ENCODE data around the gene SLC6A1. TPM values are rescaled to one million over a fixed set of nuclear protein-coding genes. Genes with fewer than 3 reads are reported as not detected.

The SLC6A1 gene
- total and polyA plus RNA-seq, 2 of the 4 experiments (the other 2 are of a cell fraction): 0.02 TPM; not detected in 1

- no peaks in the 10 kb centered on the region for H4K20me1 ChIP-seq (ENCODE audit: insufficient read depth, low read length)
- CTCF ChIA-PET: interaction anchor here (1.1 to 1.5 kb wide), 3 partner anchors 19 to 47 kb away, joined by 3 to 4 read pairs (median 3); no protein-coding TSS in a partner anchor
- H3K23ac ChIP-seq (ENCODE audit: low read depth, low read length): no peak overlapping the region
- H3K9me1 ChIP-seq (ENCODE audit: insufficient read depth, low read length): no peaks in the 10 kb centered on the region
- H2BK5ac ChIP-seq (ENCODE audit: low read depth, low read length, poor library complexity, severe bottlenecking): no peak overlapping the region
- no peak overlapping the region for H4K5ac ChIP-seq (ENCODE audit: low read depth, low read length)
- H3K56ac ChIP-seq (ENCODE audit: extremely low read depth, insufficient read depth, low read length): no peak overlapping the region
- H3K4me1 ChIP-seq (ENCODE audit: control insufficient read depth, insufficient read depth, low read length): no peaks in the 10 kb centered on the region
- H3K4ac ChIP-seq (ENCODE audit: low read depth, low read length): no peak overlapping the region
- H3K14ac ChIP-seq (replicated peaks; ENCODE audit: low read depth, low read length): no peak overlapping the region
- H4K8ac ChIP-seq (ENCODE audit: low read depth in 2 of 2, low read length in 2 of 2): no peak overlapping the region
- no peak for TF ChIP-seq MAZ (IDR thresholded peaks at IDR 0.05; ENCODE audit: borderline replicate concordance, low read depth, low read length)
- no peak for TF ChIP-seq FOS (IDR thresholded peaks at IDR 0.05; ENCODE audit: low read depth, low read length)
- TF ChIP-seq RCOR1 (IDR thresholded peaks at IDR 0.05; ENCODE audit: insufficient replicate concordance, low read length): no peak
- TF ChIP-seq BHLHE40 (IDR thresholded peaks at IDR 0.05; ENCODE audit: low read depth, low read length): no peak
- intact Hi-C loops (cut with micrococcal nuclease) (loop anchor here (2.0 kb wide), 1 partner anchor 221 kb away; no protein-coding TSS in a partner anchor), in situ Hi-C loops (cut with MboI; ENCODE audit: low sequenced_read_pairs) (no loop called here), dilution Hi-C loops (cut with HindIII; ENCODE audit: low sequenced_read_pairs, unreplicated experiment) (no loop called here)
- 28% methylated on average over 2 of the region's 5 CpGs; no CpG with 5 or more reads in 1 of the 2 experiments for WGBS, 2 experiments (ENCODE audit: extremely low coverage in 2 of 2, insufficient read length in 1 of 2)
- no peak overlapping the region for H2BK15ac ChIP-seq (ENCODE audit: low read depth, low read length)
- no peak overlapping the region for H2AK5ac ChIP-seq (ENCODE audit: low read depth, low read length)
- ATAC-seq (ENCODE audit: low read depth) (no peak), DNase-seq (no peak)
- H3K9me3 ChIP-seq (ENCODE audit: control insufficient read depth, insufficient read depth, low read length): no peaks in the 10 kb centered on the region
- no peak overlapping the region for H3K27ac ChIP-seq (ENCODE audit: insufficient read depth, low read length)
- H3K4me2 ChIP-seq (ENCODE audit: low read depth, low read length): no peak overlapping the region
- H3K9ac ChIP-seq (ENCODE audit: low read depth, low read length): no peak overlapping the region
- BruUV-seq (replicated peaks): no TSS peak
- no peak overlapping the region for H2AFZ ChIP-seq (replicated peaks; ENCODE audit: low read length, poor library complexity)
- H4K91ac ChIP-seq (ENCODE audit: insufficient read depth, low read depth, low read length): no peak overlapping the region
- POLR2A ChIA-PET (ENCODE audit: unreplicated experiment): no interaction called here
- no peak overlapping the region for H2AK9ac ChIP-seq (replicated peaks; ENCODE audit: low read depth, low read length, poor library complexity)
- H2BK120ac ChIP-seq (ENCODE audit: low read depth, low read length): no peak overlapping the region
- no peak overlapping the region for H3K4me3 ChIP-seq (ENCODE audit: insufficient read depth, low read depth, low read length)
- no peaks in the 10 kb centered on the region for H3K79me1 ChIP-seq (ENCODE audit: low read depth in 1 of 2, low read length in 2 of 2)
- no peak overlapping the region for H2BK20ac ChIP-seq (ENCODE audit: low read depth, low read length)
- H3K18ac ChIP-seq (ENCODE audit: low read depth, low read length): no peak overlapping the region
- H3K27me3 ChIP-seq (ENCODE audit: control insufficient read depth, insufficient read depth, low read length): peaks cover 17% of the 10 kb centered on the region
- no peaks in the 10 kb centered on the region for H3K36me3 ChIP-seq (ENCODE audit: control insufficient read depth, insufficient read depth, low read length)
Observed at GRCh38 chr3:10981961-10982360, 10.6 kb upstream of the SLC6A1 start.

All from IMR-90 (cell line).